ENCODE results near the gene TRAPPC12. TPM values are rescaled to one million over a fixed set of nuclear protein-coding genes. Genes with fewer than 3 reads are reported as not detected.

Gene TRAPPC12
- total RNA-seq, 3 donors from 2014 or later (not counting 1 experiment from before 2014, with no cell fraction given): 65.1 to 92.6 (median 86.7) TPM

DNA sequence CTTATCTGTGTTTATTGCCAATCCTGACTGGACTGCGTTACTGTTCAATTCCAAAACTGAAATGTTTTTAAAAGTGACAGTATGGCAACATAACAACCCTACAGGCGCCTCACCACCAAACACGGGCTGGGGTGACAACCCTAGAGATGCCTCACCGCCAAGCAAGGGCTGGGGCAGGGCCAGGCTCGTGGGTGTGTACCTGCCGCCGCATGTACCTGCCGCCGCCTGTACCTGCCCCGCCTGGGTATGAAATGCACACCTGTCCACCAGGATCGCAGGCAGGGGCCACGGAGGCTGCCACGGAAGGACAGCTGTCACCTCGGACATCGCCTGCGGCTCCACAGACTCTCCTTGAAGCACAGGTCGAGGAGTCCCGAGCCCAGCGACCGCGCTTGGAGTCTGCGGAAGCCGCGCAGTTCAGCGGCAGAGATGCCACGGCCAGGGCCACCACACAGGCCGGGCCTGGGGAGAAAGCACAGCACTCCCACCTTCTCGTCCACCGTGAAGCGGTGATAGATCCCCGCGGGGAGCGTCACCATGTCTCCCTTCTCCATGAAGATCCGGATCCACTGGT lies 120.9 kb downstream of the TRAPPC12 start:
- H3K27ac Mint-ChIP-seq: no peak overlapping the region
- WGBS (ENCODE audit: insufficient coverage): 97% methylated on average over 34 of the region's 34 CpGs
- peaks cover 7% of the 10 kb centered on the region for H3K36me3 Mint-ChIP-seq
- intact Hi-C loops (cut with micrococcal nuclease): no loop called here
- H3K9me3 Mint-ChIP-seq: no peaks in the 10 kb centered on the region
- ATAC-seq (no peak), DNase-seq (no peak)
- no peaks in the 10 kb centered on the region for H3K27me3 ChIP-seq (ENCODE audit: control insufficient read depth, insufficient read depth, low read length)
- peaks cover 17% of the 10 kb centered on the region for H3K36me3 ChIP-seq (ENCODE audit: control insufficient read depth, insufficient read depth, low read length)
- no peaks in the 10 kb centered on the region for H3K27me3 Mint-ChIP-seq (ENCODE audit: low read depth in 2 of 2)
- H3K4me1 Mint-ChIP-seq: no peaks in the 10 kb centered on the region
- H3K4me1 ChIP-seq (ENCODE audit: control insufficient read depth, insufficient read depth, low read length): no peaks in the 10 kb centered on the region
- TF ChIP-seq, protein P1, sequence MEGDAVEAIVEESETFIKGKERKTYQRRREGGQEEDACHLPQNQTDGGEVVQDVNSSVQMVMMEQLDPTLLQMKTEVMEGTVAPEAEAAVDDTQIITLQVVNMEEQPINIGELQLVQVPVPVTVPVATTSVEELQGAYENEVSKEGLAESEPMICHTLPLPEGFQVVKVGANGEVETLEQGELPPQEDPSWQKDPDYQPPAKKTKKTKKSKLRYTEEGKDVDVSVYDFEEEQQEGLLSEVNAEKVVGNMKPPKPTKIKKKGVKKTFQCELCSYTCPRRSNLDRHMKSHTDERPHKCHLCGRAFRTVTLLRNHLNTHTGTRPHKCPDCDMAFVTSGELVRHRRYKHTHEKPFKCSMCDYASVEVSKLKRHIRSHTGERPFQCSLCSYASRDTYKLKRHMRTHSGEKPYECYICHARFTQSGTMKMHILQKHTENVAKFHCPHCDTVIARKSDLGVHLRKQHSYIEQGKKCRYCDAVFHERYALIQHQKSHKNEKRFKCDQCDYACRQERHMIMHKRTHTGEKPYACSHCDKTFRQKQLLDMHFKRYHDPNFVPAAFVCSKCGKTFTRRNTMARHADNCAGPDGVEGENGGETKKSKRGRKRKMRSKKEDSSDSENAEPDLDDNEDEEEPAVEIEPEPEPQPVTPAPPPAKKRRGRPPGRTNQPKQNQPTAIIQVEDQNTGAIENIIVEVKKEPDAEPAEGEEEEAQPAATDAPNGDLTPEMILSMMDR (IDR thresholded peaks at IDR 0.05): no peak
- no peak overlapping the region for H3K4me3 Mint-ChIP-seq
- no peak overlapping the region for H3K27ac ChIP-seq (ENCODE audit: low read length)
- no peaks in the 10 kb centered on the region for H3K9me3 ChIP-seq (ENCODE audit: control insufficient read depth, insufficient read depth, low read length)
- H3K4me3 ChIP-seq (ENCODE audit: low read length): no peak overlapping the region

- Histone ChIP-seq H3K36me3 (ENCODE audit: control insufficient read depth, insufficient read depth, low read length) (peaks cover 17% of the 10 kb centered on the region), H3K9me3 (ENCODE audit: control insufficient read depth, insufficient read depth, low read length) (no peaks in the 10 kb centered on the region), H3K27me3 (ENCODE audit: control insufficient read depth, insufficient read depth, low read length) (no peaks in the 10 kb centered on the region), H3K4me1 (ENCODE audit: control insufficient read depth, insufficient read depth, low read length) (no peaks in the 10 kb centered on the region), H3K27ac (ENCODE audit: low read length) (no peak overlapping the region), H3K4me3 (ENCODE audit: low read length) (no peak overlapping the region)
- Mint-ChIP-seq H3K27me3 (ENCODE audit: low read depth in 2 of 2) (no peaks in the 10 kb centered on the region), H3K9me3 (no peaks in the 10 kb centered on the region), H3K27ac (no peak overlapping the region), H3K4me3 (no peak overlapping the region), H3K4me1 (no peaks in the 10 kb centered on the region), H3K36me3 (peaks cover 15% of the 10 kb centered on the region)
- ATAC-seq: no peak
- intact Hi-C loops (cut with micrococcal nuclease): no loop called here
- DNase-seq: no peak
- 89% methylated on average over 14 of the region's 14 CpGs for WGBS (ENCODE audit: insufficient coverage)
- TF ChIP-seq, protein P1 (IDR thresholded peaks at IDR 0.05): no peak
Measured at GRCh38 chr2:3503046-3503445, 123.6 kb downstream of the TRAPPC12 start.

- Histone ChIP-seq H3K36me3 (ENCODE audit: control insufficient read depth, insufficient read depth, low read length) (peaks cover 14% of the 10 kb centered on the region), H3K9me3 (ENCODE audit: control insufficient read depth, insufficient read depth, low read length) (peaks cover 1% of the 10 kb centered on the region), H3K4me1 (ENCODE audit: control insufficient read depth, insufficient read depth, low read length) (no peaks in the 10 kb centered on the region), H3K4me3 (ENCODE audit: low read length) (no peak overlapping the region), H3K27me3 (ENCODE audit: control insufficient read depth, insufficient read depth, low read length) (no peaks in the 10 kb centered on the region), H3K27ac (ENCODE audit: low read length) (no peak overlapping the region)
- Mint-ChIP-seq H3K4me3 (no peak overlapping the region), H3K9me3 (no peaks in the 10 kb centered on the region), H3K27ac (no peak overlapping the region), H3K27me3 (ENCODE audit: low read depth in 2 of 2) (no peaks in the 10 kb centered on the region), H3K4me1 (no peaks in the 10 kb centered on the region), H3K36me3 (peaks cover 19% of the 10 kb centered on the region)
- no peak for DNase-seq
- intact Hi-C loops (cut with micrococcal nuclease): no loop called here
- WGBS (ENCODE audit: insufficient coverage): 91% methylated on average over 13 of the region's 13 CpGs
- no peak for ATAC-seq
- TF ChIP-seq, protein P1 (IDR thresholded peaks at IDR 0.05): no peak
Measured at GRCh38 chr2:3503483-3503882, 124.0 kb downstream of the TRAPPC12 start.

- no peak overlapping the region for H3K27ac Mint-ChIP-seq
Measured at GRCh38 chr2:3504741-3505140, 125.2 kb downstream of the TRAPPC12 start.

More at GRCh38 chr2:3504741-3505140, 125.2 kb downstream of the TRAPPC12 start:
- 100% methylated on average over 4 of the region's 5 CpGs for WGBS (ENCODE audit: insufficient coverage)
- no peaks in the 10 kb centered on the region for H3K4me1 Mint-ChIP-seq
- TF ChIP-seq, protein P1 (IDR thresholded peaks at IDR 0.05): no peak
- Histone ChIP-seq H3K9me3 (ENCODE audit: control insufficient read depth, insufficient read depth, low read length) (peaks cover 3% of the 10 kb centered on the region), H3K27ac (ENCODE audit: low read length) (no peak overlapping the region), H3K4me3 (ENCODE audit: low read length) (no peak overlapping the region), H3K36me3 (ENCODE audit: control insufficient read depth, insufficient read depth, low read length) (peaks cover 7% of the 10 kb centered on the region), H3K4me1 (ENCODE audit: control insufficient read depth, insufficient read depth, low read length) (no peaks in the 10 kb centered on the region), H3K27me3 (ENCODE audit: control insufficient read depth, insufficient read depth, low read length) (no peaks in the 10 kb centered on the region)
- DNase-seq (no peak), ATAC-seq (no peak)
- no peaks in the 10 kb centered on the region for H3K9me3 Mint-ChIP-seq
- intact Hi-C loops (cut with micrococcal nuclease): no loop called here
- H3K36me3 Mint-ChIP-seq: peaks cover 22% of the 10 kb centered on the region
- H3K27me3 Mint-ChIP-seq (ENCODE audit: low read depth in 2 of 2): no peaks in the 10 kb centered on the region
- no peak overlapping the region for H3K4me3 Mint-ChIP-seq

Data from natural killer cell (primary cell).